ENCODE measurements around the gene AKAP4.

AKAP4 gene, protein sequence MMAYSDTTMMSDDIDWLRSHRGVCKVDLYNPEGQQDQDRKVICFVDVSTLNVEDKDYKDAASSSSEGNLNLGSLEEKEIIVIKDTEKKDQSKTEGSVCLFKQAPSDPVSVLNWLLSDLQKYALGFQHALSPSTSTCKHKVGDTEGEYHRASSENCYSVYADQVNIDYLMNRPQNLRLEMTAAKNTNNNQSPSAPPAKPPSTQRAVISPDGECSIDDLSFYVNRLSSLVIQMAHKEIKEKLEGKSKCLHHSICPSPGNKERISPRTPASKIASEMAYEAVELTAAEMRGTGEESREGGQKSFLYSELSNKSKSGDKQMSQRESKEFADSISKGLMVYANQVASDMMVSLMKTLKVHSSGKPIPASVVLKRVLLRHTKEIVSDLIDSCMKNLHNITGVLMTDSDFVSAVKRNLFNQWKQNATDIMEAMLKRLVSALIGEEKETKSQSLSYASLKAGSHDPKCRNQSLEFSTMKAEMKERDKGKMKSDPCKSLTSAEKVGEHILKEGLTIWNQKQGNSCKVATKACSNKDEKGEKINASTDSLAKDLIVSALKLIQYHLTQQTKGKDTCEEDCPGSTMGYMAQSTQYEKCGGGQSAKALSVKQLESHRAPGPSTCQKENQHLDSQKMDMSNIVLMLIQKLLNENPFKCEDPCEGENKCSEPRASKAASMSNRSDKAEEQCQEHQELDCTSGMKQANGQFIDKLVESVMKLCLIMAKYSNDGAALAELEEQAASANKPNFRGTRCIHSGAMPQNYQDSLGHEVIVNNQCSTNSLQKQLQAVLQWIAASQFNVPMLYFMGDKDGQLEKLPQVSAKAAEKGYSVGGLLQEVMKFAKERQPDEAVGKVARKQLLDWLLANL

DNA sequence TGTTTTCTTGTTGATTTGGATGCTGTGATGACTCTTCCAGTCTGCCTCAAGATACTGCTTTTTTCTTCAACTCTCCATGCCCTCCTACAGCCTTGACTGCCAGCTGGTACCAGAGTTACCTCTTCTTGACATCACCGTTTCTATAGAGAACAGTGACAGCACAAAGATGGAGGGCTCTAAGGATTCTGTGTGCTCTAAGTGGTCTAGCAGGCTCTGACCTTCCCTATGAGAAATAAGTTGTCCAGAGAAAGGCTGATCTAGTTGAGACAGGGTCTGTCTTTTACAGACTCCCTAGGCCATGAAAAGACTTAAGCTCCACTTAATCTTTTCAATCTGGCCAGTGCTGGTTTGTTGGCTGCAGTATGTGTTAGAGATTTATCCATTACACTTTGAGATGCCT, at the start of gene AKAP4:
Gene AKAP4 (minus strand): TSS at position 101 of the 400 bp plus-strand sequence. CDS start 118 bp downstream, outside the sequence.
- Mint-ChIP-seq H3K27ac (peak within 1 kb of the TSS; percentile 18), H3K9me3 (no peaks in the 10 kb centered on the region), H3K4me1 (ENCODE audit: low read depth) (peaks cover 13% of the 10 kb centered on the region), H3K4me3 (no peak within 1 kb of the TSS), H3K27me3 (no peaks in the 10 kb centered on the region), H3K36me3 (ENCODE audit: low read depth) (no peaks in the 10 kb centered on the region)

DNA sequence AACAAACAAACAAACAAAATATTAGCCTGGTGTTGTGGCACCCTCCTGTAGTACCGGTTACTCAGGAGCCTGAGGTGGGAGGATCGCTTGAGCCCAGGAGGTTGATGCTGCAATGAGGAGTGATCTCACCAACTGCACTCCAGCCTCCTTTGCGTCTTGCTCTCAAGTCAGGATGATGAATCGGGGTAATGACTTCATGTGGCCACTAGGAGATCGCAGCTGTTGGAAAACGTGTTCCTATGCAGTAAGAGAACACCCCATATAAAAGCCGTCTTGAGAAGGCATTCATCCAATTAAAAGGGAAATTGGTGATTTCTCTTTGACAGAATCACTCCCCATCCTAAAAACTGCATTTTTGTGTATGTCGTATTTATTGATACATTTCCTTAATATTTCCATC, 10.7 kb upstream of the AKAP4 start:
- H3K27me3 Mint-ChIP-seq = no peaks in the 10 kb centered on the region
- H3K27ac Mint-ChIP-seq = no peak overlapping the region
- no peaks in the 10 kb centered on the region for H3K36me3 Mint-ChIP-seq (ENCODE audit: low read depth)
- H3K4me1 Mint-ChIP-seq (ENCODE audit: low read depth) = no peaks in the 10 kb centered on the region
- H3K4me3 Mint-ChIP-seq = no peak overlapping the region
- no peaks in the 10 kb centered on the region for H3K9me3 Mint-ChIP-seq

DNA sequence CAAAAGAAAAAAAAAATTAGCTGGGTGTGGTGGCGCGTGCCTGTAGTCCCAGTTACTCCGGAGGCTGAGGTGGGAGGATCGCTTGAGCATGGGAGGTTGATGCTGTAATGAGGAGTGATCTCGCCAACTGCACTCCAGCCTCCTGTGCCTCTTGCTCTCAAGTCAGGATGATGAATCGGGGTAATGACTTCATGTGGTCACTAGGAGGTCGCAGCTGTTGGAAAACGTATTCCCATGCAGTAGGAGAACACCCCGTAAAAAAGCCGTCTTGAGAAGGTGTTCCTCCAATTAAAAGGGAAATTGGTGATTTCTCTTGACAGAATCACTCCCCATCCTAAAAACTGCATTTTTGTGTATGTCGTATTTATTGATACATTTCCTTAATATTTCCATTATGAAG, 5.9 kb upstream of the AKAP4 start:
- Mint-ChIP-seq H3K27me3 (no peaks in the 10 kb centered on the region), H3K4me3 (no peak overlapping the region), H3K36me3 (ENCODE audit: low read depth) (no peaks in the 10 kb centered on the region), H3K9me3 (no peaks in the 10 kb centered on the region), H3K4me1 (ENCODE audit: low read depth) (peaks cover 13% of the 10 kb centered on the region), H3K27ac (no peak overlapping the region)

DNA sequence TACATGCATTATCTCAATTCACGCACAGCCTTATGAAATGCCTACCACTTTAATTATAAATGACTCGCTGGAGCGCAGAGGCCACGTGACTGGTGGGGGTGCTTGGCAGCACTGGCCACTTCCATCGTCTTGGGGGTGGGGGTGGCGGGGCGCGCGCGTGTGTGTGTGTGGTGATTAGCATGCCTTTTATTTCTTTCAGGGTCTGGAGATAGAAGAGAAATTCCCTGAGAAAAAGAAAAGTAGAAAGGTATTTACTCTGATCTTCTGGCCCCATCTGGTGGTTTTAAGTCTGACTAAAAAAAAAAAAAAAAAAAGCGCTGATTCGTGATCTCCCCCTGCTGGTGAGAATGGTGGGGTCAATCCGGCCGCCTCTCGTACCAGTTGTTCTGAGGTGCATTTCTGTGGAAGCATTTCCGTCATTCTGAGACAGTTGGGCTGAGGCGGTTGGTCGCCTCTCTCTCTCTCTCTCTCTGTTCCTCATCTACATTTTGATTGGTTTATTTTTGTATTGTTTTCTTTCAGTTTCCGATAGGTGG, 3.6 kb upstream of the AKAP4 start, which contains the start of gene CCNB3:
Gene CCNB3 (plus strand): TSS at position 402 of the 536 bp plus-strand sequence. CDS start 80,399 bp downstream, outside the sequence.
- Mint-ChIP-seq H3K4me3 (peak within 1 kb of the TSS; percentile 82), H3K27me3 (no peaks in the 10 kb centered on the region), H3K27ac (peak within 1 kb of the TSS; percentile 87), H3K4me1 (ENCODE audit: low read depth) (peaks cover 13% of the 10 kb centered on the region), H3K9me3 (no peaks in the 10 kb centered on the region), H3K36me3 (ENCODE audit: low read depth) (no peaks in the 10 kb centered on the region)

DNA sequence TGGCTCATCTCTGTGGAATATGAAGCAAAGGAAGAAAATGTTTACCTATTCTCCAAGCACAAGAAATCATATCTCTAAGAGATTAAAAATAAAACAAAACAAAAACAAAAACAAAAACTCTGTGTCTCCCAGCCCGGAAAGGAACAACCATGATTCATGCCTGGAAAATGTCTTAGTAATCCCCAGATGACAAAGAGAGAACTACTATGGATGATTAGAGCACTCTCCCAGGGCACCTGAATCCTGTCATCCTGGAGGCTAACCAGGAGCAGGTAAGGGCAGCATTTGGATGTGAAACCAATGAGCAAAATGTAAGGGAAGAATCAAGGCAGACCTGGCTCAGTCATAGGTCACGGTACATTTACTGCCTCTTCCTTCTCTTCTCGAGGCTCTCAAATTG, 1.7 kb upstream of the AKAP4 start:
- Mint-ChIP-seq H3K36me3 (ENCODE audit: low read depth) (no peaks in the 10 kb centered on the region), H3K4me3 (no peak overlapping the region), H3K27ac (no peak overlapping the region), H3K9me3 (no peaks in the 10 kb centered on the region), H3K27me3 (no peaks in the 10 kb centered on the region), H3K4me1 (ENCODE audit: low read depth) (peaks cover 13% of the 10 kb centered on the region)

DNA sequence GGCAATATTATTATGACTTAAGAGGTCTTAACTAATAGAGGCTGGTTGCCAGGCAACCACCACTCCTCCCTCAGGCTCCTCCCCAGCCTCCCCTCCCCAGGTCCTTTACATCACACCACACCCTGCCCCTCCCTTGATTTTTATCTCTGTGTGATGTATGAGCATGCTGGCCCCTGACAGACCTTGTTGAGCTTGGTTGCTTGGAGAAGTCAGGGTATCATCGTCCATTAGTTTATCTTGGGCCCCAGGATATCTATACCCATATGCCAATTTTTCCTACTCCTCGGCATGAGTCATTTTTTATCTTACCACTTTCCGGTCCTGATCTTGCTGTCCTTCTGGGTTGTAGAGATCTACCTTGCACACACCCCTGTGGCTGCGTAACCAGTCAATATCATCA, 2.5 kb downstream of the AKAP4 start:
- Mint-ChIP-seq H3K4me3 (no peak overlapping the region), H3K27me3 (no peaks in the 10 kb centered on the region), H3K27ac (no peak overlapping the region), H3K4me1 (ENCODE audit: low read depth) (peaks cover under 1% of the 10 kb centered on the region), H3K9me3 (no peaks in the 10 kb centered on the region), H3K36me3 (ENCODE audit: low read depth) (no peaks in the 10 kb centered on the region)

DNA sequence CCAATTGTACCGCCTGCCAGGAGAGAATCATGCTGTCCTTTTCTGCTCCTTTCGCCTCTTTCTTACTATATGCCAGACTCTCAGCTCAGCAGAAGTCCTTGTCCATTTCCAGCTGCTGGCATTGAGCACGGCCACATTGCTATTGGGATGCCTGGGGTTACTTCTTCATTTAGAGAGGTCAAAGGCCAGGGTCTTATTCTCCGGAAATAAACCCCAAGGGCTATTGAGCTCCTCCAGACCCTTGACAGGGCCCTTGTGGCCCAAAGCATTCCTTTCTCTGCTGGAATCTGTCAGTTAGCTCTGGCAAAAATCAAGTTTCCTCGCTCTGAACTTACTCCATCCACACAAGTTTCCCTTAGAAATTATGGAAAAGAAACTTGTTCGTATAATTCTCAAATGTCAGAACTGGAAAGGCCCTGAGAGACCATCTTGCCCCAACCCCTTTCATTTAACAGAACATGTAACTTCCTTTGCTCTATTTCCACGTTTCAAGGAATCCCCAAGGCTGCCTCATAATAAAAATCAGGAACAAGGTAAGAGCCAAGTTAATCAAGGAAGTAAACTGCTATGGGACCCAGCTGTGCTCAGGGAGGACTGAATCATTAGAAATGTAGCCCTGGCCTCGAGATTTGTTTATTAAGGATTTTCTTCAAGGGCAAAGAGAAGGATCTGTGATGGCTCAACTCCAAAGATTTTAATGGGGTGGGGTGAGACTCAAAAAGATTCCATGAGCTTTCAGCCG, 11.8 kb downstream of the AKAP4 start:
- Mint-ChIP-seq H3K4me3 (no peak overlapping the region), H3K36me3 (ENCODE audit: low read depth) (no peaks in the 10 kb centered on the region), H3K27ac (no peak overlapping the region)

DNA sequence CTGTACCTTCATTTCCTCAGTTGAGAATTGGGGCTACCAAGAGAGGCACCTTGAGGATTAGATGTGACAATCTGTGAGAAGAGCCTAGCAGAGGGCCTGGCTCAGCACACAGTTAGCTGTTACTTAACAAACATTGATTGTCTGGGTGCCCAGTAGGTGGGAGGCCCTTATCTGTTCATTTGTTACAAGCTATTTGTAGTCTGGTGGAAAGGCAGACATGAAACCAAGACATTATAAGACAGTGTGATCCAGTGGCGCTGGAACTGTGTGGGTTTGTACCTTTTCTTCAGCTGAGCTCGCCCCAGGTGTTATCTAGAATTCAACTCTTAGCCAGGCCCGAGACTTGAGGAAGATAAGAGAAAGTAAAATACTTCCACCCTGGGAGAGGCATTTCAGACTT, 16.9 kb downstream of the AKAP4 start:
- Mint-ChIP-seq H3K4me1 (ENCODE audit: low read depth) (no peaks in the 10 kb centered on the region), H3K27ac (no peak overlapping the region), H3K4me3 (no peak overlapping the region), H3K9me3 (no peaks in the 10 kb centered on the region), H3K27me3 (peaks cover 4% of the 10 kb centered on the region), H3K36me3 (ENCODE audit: low read depth) (no peaks in the 10 kb centered on the region)

More for the DNA sequence above, 11.8 kb downstream of the AKAP4 start:
- no peaks in the 10 kb centered on the region for H3K4me1 Mint-ChIP-seq (ENCODE audit: low read depth)
- H3K9me3 Mint-ChIP-seq = no peaks in the 10 kb centered on the region
- no peaks in the 10 kb centered on the region for H3K27me3 Mint-ChIP-seq

DNA sequence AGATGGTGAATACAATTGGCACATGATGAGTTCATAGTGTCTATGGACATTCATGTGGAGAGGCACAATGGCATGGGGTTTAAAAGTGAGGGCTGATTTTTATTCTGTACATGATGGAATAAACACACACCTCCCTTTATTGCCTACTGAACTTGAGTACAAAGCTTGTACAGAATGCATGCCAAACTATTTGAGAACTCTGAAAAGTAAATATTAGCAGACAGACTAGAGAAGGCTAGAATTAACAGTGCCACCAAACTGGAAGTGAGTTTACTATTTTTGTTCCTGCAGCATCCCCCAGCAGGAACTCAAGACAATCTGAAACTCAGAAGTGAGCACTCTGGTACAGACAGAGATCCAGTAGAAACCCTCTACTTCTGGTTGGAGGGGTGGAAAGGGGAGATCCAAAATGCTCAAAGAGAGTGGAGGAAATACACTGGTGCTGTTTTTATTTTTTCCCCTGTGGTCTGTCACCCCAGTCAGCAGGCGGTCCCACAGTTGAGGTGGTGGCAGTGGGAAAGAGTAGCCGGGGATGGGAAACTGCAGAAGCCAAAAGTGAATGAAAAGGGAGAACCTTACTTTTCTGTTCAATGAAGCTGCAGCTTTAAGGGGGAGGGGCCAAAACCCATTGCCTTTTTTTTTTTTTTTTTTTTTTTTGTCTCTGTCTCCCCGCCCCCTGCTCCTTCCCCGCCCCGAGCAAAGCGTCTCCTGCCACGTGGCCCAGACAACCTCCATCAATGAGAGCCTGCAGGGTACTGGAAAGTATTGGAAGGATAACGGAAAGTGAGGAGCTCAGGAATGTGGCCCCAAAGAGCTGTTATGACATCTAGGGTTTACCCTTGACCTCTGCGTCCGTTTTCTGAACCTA, 20.5 kb downstream of the AKAP4 start:
- no peak overlapping the region for H3K4me3 Mint-ChIP-seq
- no peak overlapping the region for H3K27ac Mint-ChIP-seq
- no peaks in the 10 kb centered on the region for H3K9me3 Mint-ChIP-seq
- H3K27me3 Mint-ChIP-seq = peaks cover 4% of the 10 kb centered on the region
- H3K36me3 Mint-ChIP-seq (ENCODE audit: low read depth) = no peaks in the 10 kb centered on the region
- H3K4me1 Mint-ChIP-seq (ENCODE audit: low read depth) = no peaks in the 10 kb centered on the region

DNA sequence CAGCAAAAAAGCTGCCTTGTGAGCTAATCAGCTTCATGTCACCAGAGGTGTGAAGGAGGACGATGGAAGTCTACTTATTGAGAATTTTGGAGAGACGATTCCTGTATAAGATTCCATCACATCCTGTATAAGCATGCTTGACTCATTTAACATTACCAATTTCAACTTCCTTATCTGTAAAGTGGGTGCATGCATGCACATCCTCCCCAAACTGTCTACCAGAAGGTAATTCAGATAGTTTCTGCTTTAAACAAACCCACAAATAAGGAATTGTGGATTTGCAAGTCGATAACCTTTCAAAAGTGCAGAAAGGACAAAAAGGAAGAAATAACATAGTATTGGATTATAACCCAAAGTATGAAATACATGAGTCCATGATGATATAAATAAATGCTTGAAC, 31.1 kb downstream of the AKAP4 start:
- peaks cover 11% of the 10 kb centered on the region for H3K4me1 Mint-ChIP-seq (ENCODE audit: low read depth)
- no peaks in the 10 kb centered on the region for H3K36me3 Mint-ChIP-seq (ENCODE audit: low read depth)
- no peak overlapping the region for H3K27ac Mint-ChIP-seq
- H3K4me3 Mint-ChIP-seq = no peak overlapping the region
- no peaks in the 10 kb centered on the region for H3K27me3 Mint-ChIP-seq
- H3K9me3 Mint-ChIP-seq = peaks cover 3% of the 10 kb centered on the region

DNA sequence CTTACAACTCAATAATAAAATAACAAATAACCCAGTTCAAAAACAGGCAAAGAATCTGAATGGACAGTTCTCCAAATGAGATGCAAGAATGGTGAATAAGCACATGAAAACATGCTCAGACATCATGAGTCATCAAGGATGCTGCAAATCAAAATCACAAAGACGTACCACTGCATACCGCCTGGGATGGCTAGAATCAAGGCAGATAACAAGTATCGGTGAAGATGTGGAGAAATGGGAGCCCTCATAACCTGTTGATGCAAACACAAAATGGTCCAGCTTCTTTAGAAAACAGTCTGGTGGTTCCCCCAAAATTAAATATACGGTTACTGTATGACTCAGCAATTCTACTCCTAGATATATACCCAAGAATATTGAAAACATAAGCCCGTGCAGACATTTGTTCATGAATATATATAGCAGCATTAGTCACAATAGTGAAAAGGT, 32.5 kb downstream of the AKAP4 start:
- H3K4me1 Mint-ChIP-seq (ENCODE audit: low read depth) = peaks cover 11% of the 10 kb centered on the region
- no peaks in the 10 kb centered on the region for H3K9me3 Mint-ChIP-seq

DNA sequence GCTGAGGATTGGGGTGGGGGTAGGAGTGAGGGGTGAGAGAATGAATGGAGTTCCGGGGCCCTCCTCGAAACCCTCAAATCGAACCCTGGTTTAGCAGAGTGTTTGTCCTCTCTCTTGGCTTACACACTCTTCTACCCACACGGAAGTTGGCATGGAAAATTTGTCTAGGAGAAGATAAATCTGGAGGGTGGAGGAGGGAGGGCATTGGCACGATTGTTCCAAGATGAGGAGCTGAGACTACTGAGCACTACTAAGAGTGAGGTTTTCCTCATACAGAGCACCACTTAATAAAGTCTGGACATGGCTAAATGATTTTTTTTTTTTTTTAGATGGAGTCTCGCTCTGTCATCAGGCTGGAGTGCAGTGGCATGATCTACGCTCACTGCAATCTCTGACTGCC, 33.4 kb downstream of the AKAP4 start:
- H3K27ac Mint-ChIP-seq = no peak overlapping the region
- peaks cover 11% of the 10 kb centered on the region for H3K4me1 Mint-ChIP-seq (ENCODE audit: low read depth)
- H3K4me3 Mint-ChIP-seq = no peak overlapping the region
- no peaks in the 10 kb centered on the region for H3K9me3 Mint-ChIP-seq
- no peaks in the 10 kb centered on the region for H3K36me3 Mint-ChIP-seq (ENCODE audit: low read depth)
- H3K27me3 Mint-ChIP-seq = no peaks in the 10 kb centered on the region

More for the DNA sequence above, 32.5 kb downstream of the AKAP4 start:
- H3K27ac Mint-ChIP-seq = peak overlapping the region; percentile 11
- H3K27me3 Mint-ChIP-seq = no peaks in the 10 kb centered on the region
- H3K4me3 Mint-ChIP-seq = no peak overlapping the region
- no peaks in the 10 kb centered on the region for H3K36me3 Mint-ChIP-seq (ENCODE audit: low read depth)

DNA sequence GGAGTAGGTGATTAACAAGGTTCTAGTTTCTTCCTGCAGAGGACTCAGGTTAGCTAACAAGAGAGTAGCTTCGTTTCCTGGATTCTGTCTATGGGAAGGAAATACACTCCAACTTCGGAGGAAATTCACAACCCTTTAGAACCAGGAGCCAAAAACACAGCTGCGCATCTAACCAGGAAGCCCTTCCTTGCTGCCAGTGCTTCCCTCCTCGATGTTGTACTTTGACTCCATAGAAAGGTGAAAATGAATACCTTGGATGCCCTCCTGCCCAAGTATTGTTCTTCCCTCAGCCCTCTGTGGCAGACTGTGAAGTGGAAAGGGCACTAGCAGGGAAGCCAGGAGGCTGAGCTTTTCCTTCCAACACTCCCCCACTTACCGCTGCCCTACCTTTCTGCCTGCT, 35.1 kb downstream of the AKAP4 start:
- H3K4me3 Mint-ChIP-seq = no peak overlapping the region
- no peak overlapping the region for H3K27ac Mint-ChIP-seq
- H3K36me3 Mint-ChIP-seq (ENCODE audit: low read depth) = no peaks in the 10 kb centered on the region
- H3K27me3 Mint-ChIP-seq = no peaks in the 10 kb centered on the region
- peaks cover 11% of the 10 kb centered on the region for H3K4me1 Mint-ChIP-seq (ENCODE audit: low read depth)
- no peaks in the 10 kb centered on the region for H3K9me3 Mint-ChIP-seq

DNA sequence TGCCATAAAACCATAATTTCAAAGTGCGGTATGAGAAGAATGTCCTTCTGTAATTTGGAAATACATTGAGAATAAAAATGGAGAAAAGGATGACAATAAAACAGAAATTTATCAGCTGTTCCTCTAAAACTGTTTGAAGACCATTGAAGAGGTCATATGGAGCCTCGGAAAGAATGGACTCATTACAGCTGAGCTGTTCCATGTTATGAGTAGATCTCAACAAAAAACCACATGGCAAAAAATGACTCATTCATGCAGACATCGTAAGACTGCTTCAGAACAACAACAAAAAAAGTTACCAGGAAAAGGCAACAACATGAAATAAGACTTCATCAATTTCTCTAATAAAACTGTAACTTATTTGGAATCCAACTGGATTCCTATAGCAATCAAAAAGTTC, 39.7 kb downstream of the AKAP4 start:
- Mint-ChIP-seq H3K4me1 (ENCODE audit: low read depth) (no peaks in the 10 kb centered on the region), H3K9me3 (no peaks in the 10 kb centered on the region), H3K27me3 (no peaks in the 10 kb centered on the region), H3K36me3 (ENCODE audit: low read depth) (no peaks in the 10 kb centered on the region), H3K4me3 (no peak overlapping the region), H3K27ac (no peak overlapping the region)

Data from stimulated activated naive CD8-positive, alpha-beta T cell treated with anti-CD3 and anti-CD28 coated beads, Interleukin-15, Interleukin-2, amounts not matched to agents 100 ng/mL and 50 ng/mL, for 24 hours (primary cell).